Activated B cell treated with CpG ODN at 0.5 μM for 24 hours (primary cell): ENCODE data around the gene RHOH. TPM values are rescaled to one million over a fixed set of nuclear protein-coding genes. Genes with fewer than 3 reads are reported as not detected.
A peak's percentile ranks its signal among the peaks of the same experiment; 100 is the strongest.
"Not testable (repeated sequence)": the region's sequence is repeated elsewhere in the genome, so short reads cannot be mapped to it uniquely, and the experiment has no call there.

Experiments
- ATAC-seq: fragments of 200-7000 bp; cut with Tn5 transposase; one replicate; pipeline ENCODE4 v1.10.0; 2021; ENCODE audit warnings: low read depth, mild to moderate bottlenecking, moderate library complexity
- CTCF ChIA-PET: fragments of 350-600 bp; sonication (Branson Sonifier 250); formaldehyde crosslinking; loops from one replicate; lab custom pipeline; 2021; ENCODE audit warnings: antibody characterized with exemption; lab: Charles Lee
- POLR2A ChIA-PET: fragments of 350-600 bp; sonication (Branson Sonifier 250); formaldehyde crosslinking; loops from one replicate; lab custom pipeline; 2021; ENCODE audit warnings: antibody characterized with exemption; lab: Charles Lee
- DNase-seq: peaks from one replicate; pipeline ENCODE4 v3.0.0; 2022
- H3K27ac Mint-ChIP-seq: one replicate; pipeline ENCODE4 v1.8.0; 2020; ENCODE audit warnings: mixed read lengths
- H3K27me3 Mint-ChIP-seq: one replicate; pipeline ENCODE4 v1.8.0; 2021; ENCODE audit warnings: mixed read lengths
- H3K36me3 Mint-ChIP-seq: one replicate; pipeline ENCODE4 v1.8.0; 2021; ENCODE audit warnings: low read depth, mixed read lengths
- H3K4me1 Mint-ChIP-seq: one replicate; pipeline ENCODE4 v1.8.0; 2021; ENCODE audit warnings: mixed read lengths
- H3K4me3 Mint-ChIP-seq: one replicate; pipeline ENCODE4 v1.8.0; 2020; ENCODE audit warnings: mild to moderate bottlenecking, mixed read lengths
- H3K9me3 Mint-ChIP-seq: one replicate; pipeline ENCODE4 v1.8.0; 2020; ENCODE audit warnings: mixed read lengths
- CTCF ChIP-seq: fragments of 200-600 bp; IDR thresholded peaks from one replicate; pipeline ENCODE4 v1.8.0; 2022; ENCODE audit warnings: antibody characterized with exemption, mild to moderate bottlenecking
- intact Hi-C: fragments of 100-400 bp; cut with micrococcal nuclease; formaldehyde crosslinking; loops from one replicate; pipeline ENCODE4 v1.15.1; 2024
- total RNA-seq: library from RNA; stranded (reverse); gene quantifications from 2 replicates; pipeline ENCODE4 v1.2.3, GENCODE V29; 2022

The RHOH gene
- total RNA-seq, 1 donor from 2014 or later, result 183 TPM

GRCh38 chr4:40289366-40290188 is 92.7 kb downstream of the RHOH start:
- POLR2A ChIA-PET, result interaction anchor here (0.6 to 2.7 kb wide), 12 partner anchors 12 to 309 kb away, joined by 3 to 14 read pairs (median 5); no protein-coding TSS in a partner anchor
- ATAC-seq, result peak; percentile 70

GRCh38 chr4:40290611-40291186 is 93.9 kb downstream of the RHOH start:
- intact Hi-C loops, H3K9me3 Mint-ChIP-seq, ATAC-seq, H3K36me3 Mint-ChIP-seq, H3K27me3 Mint-ChIP-seq, DNase-seq, H3K4me3 Mint-ChIP-seq: not testable (repeated sequence)
- ChIA-PET CTCF (interaction anchor here (1.3 kb wide), 1 partner anchor 16 kb away, joined by 3 read pairs; no protein-coding TSS in a partner anchor), POLR2A (interaction anchor here (0.6 to 2.7 kb wide), 9 partner anchors 11 to 202 kb away, joined by 3 to 14 read pairs (median 5); no protein-coding TSS in a partner anchor)
- peak overlapping the region; percentile 85 for H3K27ac Mint-ChIP-seq
- peaks cover 72% of the 10 kb centered on the region for H3K4me1 Mint-ChIP-seq

More at GRCh38 chr4:40289366-40290188, 92.7 kb downstream of the RHOH start:
- CTCF ChIA-PET, result interaction anchor here (1.3 to 1.4 kb wide), 2 partner anchors 15 to 20 kb away, joined by 3 to 5 read pairs; no protein-coding TSS in a partner anchor
- H3K27ac Mint-ChIP-seq, result peak overlapping the region; percentile 85
- H3K9me3 Mint-ChIP-seq, result no peaks in the 10 kb centered on the region
- intact Hi-C loops, result loop anchor here (1.0 to 5.0 kb wide), 4 partner anchors 12 to 37 kb away; no protein-coding TSS in a partner anchor
- peak overlapping the region; percentile 33 for H3K4me3 Mint-ChIP-seq
- TF ChIP-seq CTCF, result no peak
- no peak for DNase-seq
- no peaks in the 10 kb centered on the region for H3K36me3 Mint-ChIP-seq
- H3K4me1 Mint-ChIP-seq, result peaks cover 77% of the 10 kb centered on the region
- no peaks in the 10 kb centered on the region for H3K27me3 Mint-ChIP-seq

- Mint-ChIP-seq H3K27me3 (no peaks in the 10 kb centered on the region), H3K4me3 (peak overlapping the region; percentile 11), H3K4me1 (peaks cover 62% of the 10 kb centered on the region), H3K36me3 (no peaks in the 10 kb centered on the region), H3K9me3 (no peaks in the 10 kb centered on the region), H3K27ac (peak overlapping the region; percentile 42)
- no peak for ATAC-seq
- ChIA-PET CTCF (interaction anchor here (0.9 kb wide), 1 partner anchor 16 kb away, joined by 3 read pairs; no protein-coding TSS in a partner anchor), POLR2A (interaction anchor here (1.6 to 1.9 kb wide), 2 partner anchors 9 to 15 kb away, joined by 5 read pairs; no protein-coding TSS in a partner anchor)
- TF ChIP-seq CTCF, result no peak
- no peak for DNase-seq
- intact Hi-C loops, result no loop called here
These were observed 95.5 kb downstream of the RHOH start for GRCh38 chr4:40292313-40292759.

GRCh38 chr4:40294339-40294738 is 97.5 kb downstream of the RHOH start:
- intact Hi-C loops, result no loop called here
- Mint-ChIP-seq H3K27me3 (no peaks in the 10 kb centered on the region), H3K4me3 (no peak overlapping the region), H3K27ac (no peak overlapping the region), H3K4me1 (peaks cover 59% of the 10 kb centered on the region), H3K36me3 (no peaks in the 10 kb centered on the region), H3K9me3 (peaks cover 2% of the 10 kb centered on the region)
- DNase-seq (no peak), ATAC-seq (no peak)
- ChIA-PET POLR2A (interaction anchor here (0.6 kb wide), 1 partner anchor 12 kb away, joined by 5 read pairs; no protein-coding TSS in a partner anchor), CTCF (no interaction called here)
- TF ChIP-seq CTCF, result no peak

- H3K4me3 Mint-ChIP-seq, intact Hi-C loops, H3K27ac Mint-ChIP-seq, H3K36me3 Mint-ChIP-seq, H3K27me3 Mint-ChIP-seq, H3K9me3 Mint-ChIP-seq, ATAC-seq, POLR2A ChIA-PET, DNase-seq: not testable (repeated sequence)
- peaks cover 59% of the 10 kb centered on the region for H3K4me1 Mint-ChIP-seq
- CTCF ChIA-PET, result interaction anchor here (1.1 kb wide), 1 partner anchor 22 kb away, joined by 3 read pairs; no protein-coding TSS in a partner anchor
These were observed 98.2 kb downstream of the RHOH start for GRCh38 chr4:40295030-40295429.
